Measurements from ENCODE around the gene AOPEP.

AOPEP gene

GRCh38 chr9:94980947-94981722 is 254.6 kb downstream of the AOPEP start:
- H3K4me1 ChIP-seq (ENCODE audit: insufficient read depth, low read length): peaks cover 17% of the 10 kb centered on the region
- no peaks in the 10 kb centered on the region for H3K9me3 ChIP-seq (ENCODE audit: insufficient read depth, low read depth, low read length)
- WGBS: 71% methylated on average over 9 of the region's 9 CpGs
- peak overlapping the region; percentile 32; the same call in 1 of the 2 replicates for H3K9ac ChIP-seq (ENCODE audit: low read depth, low read length)
- H3K4me3 ChIP-seq (ENCODE audit: low read length): no peak overlapping the region
- peak overlapping the region; percentile 19; the same call in 1 of the 2 replicates for H3K27ac ChIP-seq (ENCODE audit: low read depth, low read length)
- no peaks in the 10 kb centered on the region for H3K36me3 ChIP-seq (ENCODE audit: insufficient read depth, low read length)
- H3K27me3 ChIP-seq (ENCODE audit: insufficient read depth, low read length): no peaks in the 10 kb centered on the region

GRCh38 chr9:94981723-94982090 is 255.2 kb downstream of the AOPEP start:
- Histone ChIP-seq H3K4me1 (ENCODE audit: insufficient read depth, low read length) (peaks cover 17% of the 10 kb centered on the region), H3K9me3 (ENCODE audit: insufficient read depth, low read depth, low read length) (no peaks in the 10 kb centered on the region), H3K9ac (ENCODE audit: low read depth, low read length) (no peak overlapping the region), H3K4me3 (ENCODE audit: low read length) (no peak overlapping the region), H3K27me3 (ENCODE audit: insufficient read depth, low read length) (no peaks in the 10 kb centered on the region), H3K36me3 (ENCODE audit: insufficient read depth, low read length) (no peaks in the 10 kb centered on the region), H3K27ac (ENCODE audit: low read depth, low read length) (no peak overlapping the region)
- WGBS: 87% methylated on average over 3 of the region's 3 CpGs

- H3K9me3 ChIP-seq (ENCODE audit: insufficient read depth, low read depth, low read length): no peaks in the 10 kb centered on the region
- peaks cover 17% of the 10 kb centered on the region for H3K4me1 ChIP-seq (ENCODE audit: insufficient read depth, low read length)
- no peak overlapping the region for H3K9ac ChIP-seq (ENCODE audit: low read depth, low read length)
- H3K36me3 ChIP-seq (ENCODE audit: insufficient read depth, low read length): no peaks in the 10 kb centered on the region
- H3K27me3 ChIP-seq (ENCODE audit: insufficient read depth, low read length): no peaks in the 10 kb centered on the region
- no peak overlapping the region for H3K4me3 ChIP-seq (ENCODE audit: low read length)
- 96% methylated on average over 6 of the region's 6 CpGs for WGBS
- H3K27ac ChIP-seq (ENCODE audit: low read depth, low read length): no peak overlapping the region
Observed at GRCh38 chr9:94982211-94982610, 255.7 kb downstream of the AOPEP start.

- Histone ChIP-seq H3K36me3 (ENCODE audit: insufficient read depth, low read length) (no peaks in the 10 kb centered on the region), H3K4me1 (ENCODE audit: insufficient read depth, low read length) (peaks cover 17% of the 10 kb centered on the region), H3K4me3 (ENCODE audit: low read length) (no peak overlapping the region), H3K9me3 (ENCODE audit: insufficient read depth, low read depth, low read length) (no peaks in the 10 kb centered on the region), H3K27ac (ENCODE audit: low read depth, low read length) (no peak overlapping the region), H3K27me3 (ENCODE audit: insufficient read depth, low read length) (no peaks in the 10 kb centered on the region), H3K9ac (ENCODE audit: low read depth, low read length) (no peak overlapping the region)
- 93% methylated on average over 5 of the region's 6 CpGs for WGBS
Observed at GRCh38 chr9:94983552-94983951, 257.1 kb downstream of the AOPEP start.

GRCh38 chr9:94984891-94985476 is 258.5 kb downstream of the AOPEP start:
- no peak overlapping the region for H3K27ac ChIP-seq (ENCODE audit: low read depth, low read length)
- H3K4me1 ChIP-seq (ENCODE audit: insufficient read depth, low read length): peaks cover 16% of the 10 kb centered on the region
- H3K9me3 ChIP-seq (ENCODE audit: insufficient read depth, low read depth, low read length): no peaks in the 10 kb centered on the region
- no peaks in the 10 kb centered on the region for H3K36me3 ChIP-seq (ENCODE audit: insufficient read depth, low read length)
- 91% methylated on average over 9 of the region's 9 CpGs for WGBS
- no peaks in the 10 kb centered on the region for H3K27me3 ChIP-seq (ENCODE audit: insufficient read depth, low read length)
- no peak overlapping the region for H3K4me3 ChIP-seq (ENCODE audit: low read length)
- no peak overlapping the region for H3K9ac ChIP-seq (ENCODE audit: low read depth, low read length)

GRCh38 chr9:94985649-94986048 is 259.1 kb downstream of the AOPEP start:
- Histone ChIP-seq H3K4me1 (ENCODE audit: insufficient read depth, low read length) (peaks cover 10% of the 10 kb centered on the region), H3K9me3 (ENCODE audit: insufficient read depth, low read depth, low read length) (no peaks in the 10 kb centered on the region), H3K9ac (ENCODE audit: low read depth, low read length) (no peak overlapping the region), H3K27me3 (ENCODE audit: insufficient read depth, low read length) (no peaks in the 10 kb centered on the region), H3K36me3 (ENCODE audit: insufficient read depth, low read length) (no peaks in the 10 kb centered on the region), H3K4me3 (ENCODE audit: low read length) (no peak overlapping the region), H3K27ac (ENCODE audit: low read depth, low read length) (no peak overlapping the region)
- 91% methylated on average over 2 of the region's 3 CpGs for WGBS

- no peaks in the 10 kb centered on the region for H3K36me3 ChIP-seq (ENCODE audit: insufficient read depth, low read length)
- H3K4me1 ChIP-seq (ENCODE audit: insufficient read depth, low read length): no peaks in the 10 kb centered on the region
- H3K9me3 ChIP-seq (ENCODE audit: insufficient read depth, low read depth, low read length): no peaks in the 10 kb centered on the region
- H3K27me3 ChIP-seq (ENCODE audit: insufficient read depth, low read length): no peaks in the 10 kb centered on the region
- H3K4me3 ChIP-seq (ENCODE audit: low read length): no peak overlapping the region
- 76% methylated on average over 1 of the region's 1 CpG for WGBS
- H3K9ac ChIP-seq (ENCODE audit: low read depth, low read length): no peak overlapping the region
- H3K27ac ChIP-seq (ENCODE audit: low read depth, low read length): no peak overlapping the region
Observed at GRCh38 chr9:94987731-94988130, 261.2 kb downstream of the AOPEP start.

- peaks cover 7% of the 10 kb centered on the region; the same call in 1 of the 2 replicates for H3K4me1 ChIP-seq (ENCODE audit: insufficient read depth, low read length)
- H3K36me3 ChIP-seq (ENCODE audit: insufficient read depth, low read length): no peaks in the 10 kb centered on the region
- no peak overlapping the region for H3K9ac ChIP-seq (ENCODE audit: low read depth, low read length)
- H3K4me3 ChIP-seq (ENCODE audit: low read length): no peak overlapping the region
- no peaks in the 10 kb centered on the region for H3K27me3 ChIP-seq (ENCODE audit: insufficient read depth, low read length)
- no peak overlapping the region for H3K27ac ChIP-seq (ENCODE audit: low read depth, low read length)
- 96% methylated on average over 8 of the region's 8 CpGs for WGBS
- H3K9me3 ChIP-seq (ENCODE audit: insufficient read depth, low read depth, low read length): no peaks in the 10 kb centered on the region
Observed at GRCh38 chr9:94990897-94991561, 264.5 kb downstream of the AOPEP start.

GRCh38 chr9:94991961-94992907 is 265.7 kb downstream of the AOPEP start:
- Histone ChIP-seq H3K27ac (ENCODE audit: low read depth, low read length) (no peak overlapping the region), H3K27me3 (ENCODE audit: insufficient read depth, low read length) (no peaks in the 10 kb centered on the region), H3K9me3 (ENCODE audit: insufficient read depth, low read depth, low read length) (no peaks in the 10 kb centered on the region), H3K4me3 (ENCODE audit: low read length) (no peak overlapping the region), H3K9ac (ENCODE audit: low read depth, low read length) (no peak overlapping the region), H3K36me3 (ENCODE audit: insufficient read depth, low read length) (no peaks in the 10 kb centered on the region), H3K4me1 (ENCODE audit: insufficient read depth, low read length) (peaks cover 8% of the 10 kb centered on the region; the same call in 1 of the 2 replicates)
- WGBS: 94% methylated on average over 14 of the region's 15 CpGs

- peaks cover 8% of the 10 kb centered on the region; the same call in 1 of the 2 replicates for H3K4me1 ChIP-seq (ENCODE audit: insufficient read depth, low read length)
- 91% methylated on average over 9 of the region's 9 CpGs for WGBS
- H3K9ac ChIP-seq (ENCODE audit: low read depth, low read length): no peak overlapping the region
- H3K27me3 ChIP-seq (ENCODE audit: insufficient read depth, low read length): no peaks in the 10 kb centered on the region
- no peaks in the 10 kb centered on the region for H3K9me3 ChIP-seq (ENCODE audit: insufficient read depth, low read depth, low read length)
- H3K27ac ChIP-seq (ENCODE audit: low read depth, low read length): no peak overlapping the region
- H3K36me3 ChIP-seq (ENCODE audit: insufficient read depth, low read length): no peaks in the 10 kb centered on the region
- no peak overlapping the region for H3K4me3 ChIP-seq (ENCODE audit: low read length)
Observed at GRCh38 chr9:94993160-94993820, 266.8 kb downstream of the AOPEP start.
